GM21825 (cell line): ENCODE measurements around the gene GALNT14.

Experiments
- ATAC-seq: cut with Tn5 transposase; IDR thresholded peaks from one replicate; pipeline ENCODE4 v1.9.1; 2021; ENCODE audit warnings: mild to moderate bottlenecking, moderate library complexity; ENCODE audit not compliant: unreplicated experiment

Gene GALNT14

DNA sequence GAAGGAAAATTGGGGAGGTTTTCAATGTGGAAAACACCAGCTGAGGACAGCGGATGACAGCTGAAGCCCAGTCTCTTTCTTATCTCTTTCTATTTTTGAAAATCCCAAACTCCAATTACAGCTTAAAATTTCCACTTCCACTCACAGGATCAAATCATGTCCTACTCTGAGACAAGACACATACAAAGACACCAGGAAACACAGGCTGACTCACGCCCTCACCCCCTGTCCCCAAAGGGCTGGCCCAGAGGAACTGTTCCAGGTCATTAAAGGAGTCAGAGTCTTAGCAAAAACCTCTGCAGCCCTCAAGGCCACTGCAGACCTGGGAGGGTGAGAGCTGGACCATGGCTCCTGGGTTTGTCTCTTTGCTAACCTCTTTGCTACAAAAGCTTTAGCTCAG lies 187.9 kb downstream of the GALNT14 start:
- ATAC-seq: no peak

DNA sequence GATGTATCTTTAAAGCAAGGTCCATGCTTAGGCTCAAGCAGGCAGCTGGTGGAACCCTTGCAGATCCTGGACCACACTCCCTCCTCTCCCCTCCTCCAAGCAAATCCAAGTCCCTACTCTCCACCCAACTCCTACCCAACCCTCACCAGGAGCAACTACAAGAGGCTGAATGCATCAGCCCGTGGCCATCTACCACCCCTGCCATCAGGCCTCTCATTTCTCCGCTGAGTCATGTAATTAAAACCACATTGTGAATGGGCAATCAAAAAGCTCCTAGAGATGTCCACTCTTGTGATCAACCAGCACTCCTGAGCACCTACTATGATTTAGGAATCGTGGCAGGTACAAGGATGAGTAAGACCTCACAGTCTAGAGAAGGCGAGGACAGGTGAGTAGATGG lies 188.8 kb downstream of the GALNT14 start:
- ATAC-seq: no peak

DNA sequence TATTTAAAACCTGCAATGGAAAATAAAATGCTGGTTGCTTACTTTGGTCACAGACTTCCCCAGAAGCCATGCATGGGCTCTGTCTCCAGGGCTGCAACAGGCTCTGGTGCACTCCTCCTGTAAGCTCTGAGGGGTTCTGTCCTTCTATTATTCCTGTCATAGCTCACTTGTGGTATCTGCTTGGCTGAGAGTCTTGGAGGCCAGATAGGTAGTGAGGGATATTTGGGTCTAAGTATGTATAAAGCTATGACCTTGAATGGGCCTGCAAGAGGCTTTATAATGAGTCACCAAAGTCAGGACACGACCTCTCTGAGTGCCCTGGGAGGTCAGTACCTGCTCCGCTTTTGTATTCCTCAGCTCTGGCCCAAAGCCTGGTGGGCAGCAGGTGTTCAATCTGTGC lies 189.4 kb downstream of the GALNT14 start:
- ATAC-seq: no peak

DNA sequence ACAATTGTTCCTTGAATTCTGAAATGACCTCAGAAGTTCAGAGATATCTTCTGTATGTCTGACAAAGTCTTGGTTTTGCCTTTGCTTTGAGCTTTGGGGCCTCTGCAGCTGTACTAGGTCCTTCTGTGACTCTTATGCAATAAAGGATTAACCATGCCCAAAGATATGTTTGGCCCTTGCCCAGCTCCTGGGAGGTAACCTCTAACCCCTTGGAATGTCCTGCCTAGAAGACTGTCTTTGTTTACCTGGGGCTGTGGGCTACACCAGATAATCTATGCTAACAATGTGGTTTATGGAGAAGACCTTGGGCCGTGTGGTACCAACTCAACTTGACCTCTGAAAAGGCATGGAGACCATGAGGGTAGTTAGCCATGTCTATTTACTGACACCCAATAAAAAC lies 190.1 kb downstream of the GALNT14 start:
- no peak for ATAC-seq

DNA sequence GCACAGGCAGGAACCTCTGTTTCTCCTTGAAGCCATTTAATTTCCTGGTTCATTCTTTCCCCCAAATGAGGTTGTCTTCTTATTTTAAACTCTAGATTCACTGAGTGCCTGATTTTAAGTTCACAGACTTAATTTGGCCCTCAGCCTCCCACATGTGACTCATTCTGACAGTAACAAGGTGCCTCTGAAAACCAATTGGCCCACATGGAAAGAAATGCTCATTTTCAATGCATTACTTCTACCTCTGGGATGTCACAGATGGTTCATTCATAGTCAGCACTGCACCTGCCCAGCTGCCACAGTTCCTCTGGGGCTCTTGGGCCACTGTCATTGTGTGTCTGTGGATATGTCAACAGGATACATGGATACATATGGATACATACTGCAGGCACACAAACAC lies 190.6 kb downstream of the GALNT14 start:
- ATAC-seq: no peak

DNA sequence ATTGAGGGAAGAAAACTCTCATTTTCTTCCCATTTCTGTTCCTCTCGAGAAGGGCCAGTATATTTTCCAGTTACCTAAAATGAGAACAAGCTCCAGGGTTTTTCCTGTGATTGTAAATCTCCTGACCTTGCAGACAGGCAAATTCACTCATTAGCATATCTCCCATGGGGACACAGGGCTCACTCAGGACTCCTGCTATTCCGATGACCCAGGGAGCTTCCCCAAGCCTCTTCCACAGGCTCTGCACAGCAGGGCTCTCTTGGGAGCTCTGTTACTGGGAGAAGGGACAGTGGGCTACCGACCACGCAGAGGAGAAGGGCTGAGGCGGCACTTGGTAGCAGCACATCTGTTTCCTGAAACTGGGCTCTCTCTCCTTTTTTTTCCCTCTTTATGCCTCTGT lies 195.8 kb downstream of the GALNT14 start:
- no peak for ATAC-seq

DNA sequence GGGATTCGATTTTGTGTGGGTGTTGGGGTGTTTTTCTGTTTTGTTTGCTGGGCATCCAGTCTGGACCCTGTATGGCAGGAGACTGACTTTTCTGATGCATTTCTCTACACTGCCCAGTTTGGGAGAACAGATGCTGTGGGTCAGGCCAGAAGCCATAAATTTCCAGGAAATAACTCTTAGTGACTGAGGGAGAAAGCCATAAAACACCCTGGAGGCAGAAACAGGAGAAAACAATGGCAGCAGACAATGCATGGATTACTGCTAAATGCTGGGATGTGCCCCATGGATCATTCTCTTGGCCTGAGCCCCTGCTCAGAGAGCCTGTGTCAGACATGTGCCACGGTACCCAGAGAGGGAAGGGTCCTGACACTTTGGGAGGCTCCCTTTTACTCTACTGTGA lies 197.4 kb downstream of the GALNT14 start:
- no peak for ATAC-seq

DNA sequence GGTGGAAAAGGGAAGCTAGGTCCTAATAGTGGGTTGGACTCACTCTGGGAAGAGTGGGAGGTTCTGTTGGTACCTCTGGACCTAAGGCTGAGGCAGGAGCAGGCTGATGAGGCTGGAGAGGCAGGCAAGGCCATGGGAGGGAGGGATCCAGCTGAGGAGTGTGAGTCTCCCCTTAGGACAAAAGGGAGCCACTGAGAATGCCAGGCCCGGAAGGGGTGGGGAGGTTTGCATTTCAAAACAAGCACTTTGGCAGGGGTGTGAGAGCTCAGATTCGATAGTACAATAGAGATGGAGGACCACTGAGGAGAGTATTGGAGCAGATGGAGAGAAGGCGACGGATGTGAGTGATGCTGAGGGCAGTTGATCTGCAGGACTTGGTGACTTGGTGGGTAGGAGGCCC lies 198.9 kb downstream of the GALNT14 start:
- no peak for ATAC-seq

DNA sequence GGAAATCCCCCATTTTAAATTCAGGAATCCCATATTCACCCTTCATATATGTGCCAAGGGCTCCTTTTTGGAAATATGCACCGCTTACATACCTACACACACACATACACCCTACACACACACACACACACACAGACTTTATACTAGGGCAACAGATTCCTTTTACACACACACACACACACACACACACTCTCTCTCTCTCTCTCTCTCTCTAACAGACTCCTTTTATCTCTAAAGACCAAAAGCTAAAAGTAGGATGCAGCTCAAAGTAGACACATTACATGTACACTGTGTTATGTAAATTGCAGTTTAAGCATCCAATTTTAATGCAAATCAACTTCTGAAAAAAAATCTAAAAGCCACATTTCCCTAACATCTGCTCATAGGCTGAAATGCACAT lies 200.0 kb downstream of the GALNT14 start:
- ATAC-seq: no peak

DNA sequence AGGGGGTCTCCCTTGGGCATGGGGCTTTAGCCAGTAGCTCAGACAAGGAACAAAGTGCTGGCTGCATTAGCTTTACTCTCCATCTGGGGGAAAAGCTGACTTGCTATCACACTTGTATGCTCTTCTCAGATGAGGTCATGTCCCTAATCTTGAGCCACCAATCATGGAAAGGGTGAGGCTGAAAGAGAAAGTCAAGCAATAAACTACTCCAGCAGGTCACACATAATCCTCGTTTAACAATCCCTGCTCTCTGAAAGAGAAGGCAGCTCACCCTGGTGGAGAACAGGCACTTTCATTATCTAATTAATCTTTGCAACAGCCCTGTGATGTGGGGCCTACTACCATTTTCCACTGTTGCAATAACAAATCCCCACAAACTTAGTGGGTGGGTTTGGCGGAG lies 201.3 kb downstream of the GALNT14 start:
- no peak for ATAC-seq

DNA sequence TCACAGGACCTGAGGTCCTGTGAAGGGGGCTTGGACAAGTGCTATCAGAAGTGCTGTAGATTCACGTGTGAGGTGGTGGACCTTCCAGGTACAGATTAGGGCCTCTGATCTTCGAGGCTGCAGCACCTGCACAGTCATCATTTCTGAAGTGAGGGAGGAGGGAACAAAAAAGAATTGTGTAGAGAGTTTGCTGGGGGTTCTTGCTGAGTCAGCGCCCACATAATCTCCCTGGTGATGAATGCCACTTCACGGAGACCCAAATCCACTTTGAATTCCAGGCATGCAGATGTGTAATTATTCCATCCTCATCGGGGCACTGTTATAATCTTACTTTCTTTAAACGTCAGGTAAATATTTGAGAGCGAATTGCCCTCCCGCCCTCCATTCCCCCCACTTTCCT lies 202.4 kb downstream of the GALNT14 start:
- ATAC-seq: no peak

DNA sequence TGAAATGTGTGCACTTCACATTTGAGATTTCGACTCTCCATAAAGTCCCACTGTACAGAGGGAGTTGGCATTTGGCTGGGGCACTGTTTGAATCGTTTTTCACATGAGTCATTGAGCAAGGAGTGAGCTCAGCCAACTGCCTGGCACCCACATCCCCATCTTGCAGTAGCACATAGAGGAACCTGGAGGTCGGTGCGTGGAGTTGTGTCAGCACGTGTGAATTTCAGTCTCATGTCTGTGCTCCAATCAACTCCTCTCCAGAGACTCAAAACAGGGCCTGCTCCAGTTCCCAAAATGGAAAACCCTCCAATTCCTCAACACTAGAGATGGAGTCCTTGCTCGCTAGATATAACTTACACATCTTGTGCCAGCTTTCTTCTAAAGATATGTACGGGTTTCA lies 204.2 kb downstream of the GALNT14 start:
- ATAC-seq: no peak

DNA sequence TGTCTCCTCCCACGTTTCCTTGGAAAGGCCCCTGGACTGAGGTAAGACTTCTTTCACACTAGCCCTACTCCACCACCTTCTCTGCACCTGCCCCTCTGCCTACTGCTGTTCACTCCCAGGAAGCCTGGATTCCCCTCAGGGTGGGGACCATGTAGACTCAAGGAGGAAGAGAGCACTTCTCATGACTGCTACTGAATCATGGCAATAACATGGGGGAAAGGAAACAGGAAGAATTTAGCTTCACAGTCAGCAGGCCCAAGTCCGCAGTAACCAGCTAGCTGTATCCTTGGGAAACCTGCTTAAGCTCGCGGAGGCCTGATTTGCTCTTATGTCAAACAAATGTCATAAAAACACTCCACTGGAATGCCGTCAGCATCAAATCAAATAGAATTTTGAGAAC lies 204.7 kb downstream of the GALNT14 start:
- no peak for ATAC-seq

DNA sequence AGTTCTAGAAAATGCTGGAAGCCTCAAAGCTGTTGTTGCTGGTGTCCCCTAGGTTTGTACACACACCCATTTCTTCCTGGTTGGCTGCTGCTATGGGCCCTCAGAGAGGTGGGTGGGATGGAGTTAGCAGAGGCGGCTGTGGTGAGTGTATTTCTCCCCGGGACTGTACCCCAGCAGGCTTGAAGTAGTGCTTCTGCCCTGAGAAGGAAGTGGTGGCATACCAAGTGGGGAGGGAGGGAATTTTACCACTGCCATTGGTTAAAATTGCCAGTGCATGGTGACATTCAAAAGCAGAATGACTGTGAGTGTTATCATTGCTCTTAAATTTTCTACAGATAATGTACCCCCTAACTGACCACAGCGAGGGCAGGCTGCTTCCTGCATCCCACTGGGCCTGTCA lies 205.4 kb downstream of the GALNT14 start:
- ATAC-seq: no peak

DNA sequence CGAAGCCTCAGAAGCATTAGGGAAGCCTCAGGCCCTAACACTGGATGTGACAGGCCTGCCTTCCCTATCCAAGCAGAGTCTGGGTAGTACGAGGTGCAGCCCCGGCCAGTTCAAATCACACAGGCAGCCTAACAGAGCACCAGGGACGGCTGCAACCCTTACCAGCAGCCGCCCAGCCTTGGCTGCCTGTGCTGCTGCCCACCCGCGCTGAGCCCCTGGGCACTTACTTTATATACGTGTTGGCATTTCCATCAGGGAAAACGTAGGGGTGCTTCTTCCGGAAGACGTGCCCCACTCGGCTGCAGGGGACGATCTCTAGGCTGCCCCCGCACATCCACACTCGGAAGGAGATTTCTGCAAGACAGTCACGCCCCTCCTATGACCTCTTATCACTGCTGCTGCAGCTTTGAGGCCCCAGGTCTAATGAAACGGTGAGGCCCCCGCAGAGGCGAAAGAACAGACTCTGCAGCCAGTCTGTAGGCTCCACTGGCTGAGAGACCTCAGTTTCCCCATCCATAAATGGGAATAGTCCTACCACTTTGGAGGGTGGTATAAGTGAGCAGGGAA lies 206.3 kb downstream of the GALNT14 start:
- ATAC-seq: no peak

DNA sequence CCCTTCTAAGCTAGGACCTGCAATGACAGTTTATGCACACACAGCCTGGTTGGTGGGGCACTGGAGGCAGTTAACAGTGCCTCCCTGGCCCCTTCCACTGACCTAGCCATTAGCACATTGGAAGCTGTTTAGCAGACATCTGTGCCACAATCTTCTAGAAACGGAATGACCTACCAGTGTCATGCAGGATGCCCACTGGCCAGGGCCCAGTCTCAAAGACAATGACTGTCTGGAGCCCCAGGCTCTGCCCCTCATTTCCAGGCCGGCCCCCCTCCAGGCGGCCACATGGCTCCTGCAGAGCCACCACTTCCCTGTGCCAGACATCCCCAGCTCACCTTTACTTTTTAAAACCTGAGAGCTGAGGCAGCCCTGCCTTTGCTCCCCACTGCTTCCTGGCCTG lies 207.5 kb downstream of the GALNT14 start:
- ATAC-seq: no peak

DNA sequence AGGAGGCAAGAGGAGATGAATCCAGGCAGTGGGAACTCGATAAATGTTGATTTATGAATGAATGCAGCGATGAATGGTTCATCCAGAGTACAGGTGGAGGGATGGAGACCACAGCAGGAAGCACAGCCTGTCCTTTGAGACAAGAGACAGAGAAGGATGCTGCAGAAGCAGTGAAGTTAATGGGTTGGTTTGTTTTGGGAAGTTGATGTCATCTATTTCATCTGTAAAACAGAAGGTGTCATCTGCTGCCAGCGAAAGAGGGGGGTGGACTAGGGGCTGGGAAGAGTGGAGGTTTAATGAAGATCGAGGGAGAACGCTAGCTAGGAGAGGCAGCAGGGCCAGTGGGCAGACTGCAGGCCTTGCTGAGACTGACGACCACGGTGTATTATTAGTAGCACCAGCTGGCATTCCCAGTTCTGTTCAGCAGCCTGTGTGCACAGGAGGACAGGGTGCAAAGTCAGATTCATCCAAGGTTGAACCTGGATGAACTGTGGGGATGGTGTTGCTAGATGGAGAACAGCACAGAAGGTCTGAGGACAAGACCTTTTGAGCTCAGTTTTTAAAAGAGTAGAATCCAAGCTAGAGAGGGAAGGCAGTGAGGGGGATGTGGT lies 210.7 kb downstream of the GALNT14 start:
- ATAC-seq: no peak

DNA sequence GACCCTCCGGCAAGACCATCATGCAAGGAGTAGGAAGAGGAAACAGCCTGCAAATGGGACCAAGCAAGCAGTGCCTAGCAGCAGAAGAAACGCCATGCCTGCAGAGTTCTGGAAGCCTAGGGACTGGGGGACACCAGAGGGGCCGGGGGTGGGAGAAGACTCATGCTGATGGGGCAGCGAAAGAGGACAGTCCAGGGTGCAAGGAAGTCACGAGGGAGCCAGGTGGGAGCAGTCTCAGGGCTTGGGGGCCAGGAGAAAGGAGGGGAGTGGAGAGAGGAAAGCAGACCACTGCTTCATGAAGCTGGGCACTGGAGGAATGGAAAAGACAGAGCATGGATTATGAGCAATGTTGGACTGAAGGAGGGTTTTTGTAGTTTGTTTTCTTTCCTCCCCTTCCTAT lies 211.6 kb downstream of the GALNT14 start:
- no peak for ATAC-seq

DNA sequence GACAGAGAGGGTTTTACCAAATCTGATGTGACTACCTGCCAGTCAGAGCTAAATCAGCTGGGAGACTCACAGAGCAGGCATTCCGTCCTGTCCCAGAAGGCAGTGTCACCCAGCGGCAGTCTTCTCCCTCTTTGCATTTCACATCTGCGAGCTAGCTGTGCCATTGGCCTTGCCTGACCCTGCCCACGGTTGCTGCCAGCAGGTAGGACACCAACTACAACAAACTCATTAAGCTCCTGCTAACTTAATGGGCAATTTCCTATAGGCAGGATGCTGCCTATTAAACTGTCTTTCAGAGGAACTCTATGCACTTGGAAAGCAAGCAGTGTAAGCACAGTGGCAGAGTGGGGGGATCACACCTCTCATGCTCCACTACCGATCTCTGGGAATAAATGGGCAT lies 214.6 kb downstream of the GALNT14 start:
- ATAC-seq: no peak

DNA sequence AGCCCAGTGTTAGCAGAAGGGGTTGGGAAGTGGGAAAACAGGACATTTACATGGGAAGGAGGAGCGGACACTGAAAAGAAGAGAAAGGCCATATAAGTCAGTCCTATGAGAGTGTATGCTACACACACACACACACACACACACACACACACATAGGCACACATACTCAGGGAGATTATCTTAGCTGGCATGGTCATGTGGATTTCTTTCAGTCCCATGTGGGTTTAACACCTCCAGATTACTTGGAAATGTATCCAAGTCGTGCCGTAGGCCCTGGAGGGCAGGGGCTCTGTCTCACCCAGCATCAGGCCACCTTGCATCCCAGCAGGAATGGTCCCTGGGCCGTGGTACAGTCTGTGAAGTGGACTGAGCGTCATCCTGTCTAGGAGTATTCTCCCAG lies 217.7 kb downstream of the GALNT14 start:
- no peak for ATAC-seq

DNA sequence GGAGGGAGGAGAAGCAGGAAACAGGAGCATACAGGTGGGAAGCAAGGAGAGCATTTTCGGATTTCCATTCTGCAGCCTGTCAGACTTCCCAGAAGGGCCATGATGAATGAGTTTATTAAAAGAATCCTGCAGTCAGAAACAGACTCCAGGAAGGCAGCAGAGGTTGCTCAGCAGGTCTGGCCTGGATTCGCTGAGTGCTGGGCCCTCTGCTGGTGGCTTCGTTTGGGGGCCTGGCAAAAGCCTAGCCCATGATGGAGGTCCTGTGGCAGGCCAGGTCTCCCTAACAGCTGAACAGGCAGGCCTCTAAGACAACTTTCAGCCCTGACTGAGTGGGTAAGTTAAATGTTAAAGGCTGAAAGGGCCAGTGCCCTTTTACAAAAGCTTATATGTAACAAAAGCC lies 222.8 kb downstream of the GALNT14 start:
- ATAC-seq: no peak

DNA sequence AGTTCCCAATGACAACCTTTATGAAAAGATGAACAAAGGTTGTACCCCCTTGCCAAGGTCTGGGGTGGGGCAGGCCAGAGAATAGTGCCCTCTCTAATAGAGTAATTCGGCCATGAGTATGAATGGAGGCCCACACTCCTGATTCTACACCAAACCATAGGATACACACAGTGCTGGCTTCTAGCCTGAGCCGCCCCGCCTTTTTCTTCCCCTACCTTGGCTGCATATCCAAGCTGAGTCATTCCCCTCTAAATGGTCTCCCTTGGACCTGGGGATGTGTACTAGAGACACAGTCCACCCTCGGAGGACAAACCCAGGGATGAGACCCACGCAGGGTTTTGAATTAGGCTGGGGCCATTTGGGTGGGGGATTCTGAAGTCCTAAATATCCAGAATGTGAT lies 223.8 kb downstream of the GALNT14 start:
- ATAC-seq: no peak

DNA sequence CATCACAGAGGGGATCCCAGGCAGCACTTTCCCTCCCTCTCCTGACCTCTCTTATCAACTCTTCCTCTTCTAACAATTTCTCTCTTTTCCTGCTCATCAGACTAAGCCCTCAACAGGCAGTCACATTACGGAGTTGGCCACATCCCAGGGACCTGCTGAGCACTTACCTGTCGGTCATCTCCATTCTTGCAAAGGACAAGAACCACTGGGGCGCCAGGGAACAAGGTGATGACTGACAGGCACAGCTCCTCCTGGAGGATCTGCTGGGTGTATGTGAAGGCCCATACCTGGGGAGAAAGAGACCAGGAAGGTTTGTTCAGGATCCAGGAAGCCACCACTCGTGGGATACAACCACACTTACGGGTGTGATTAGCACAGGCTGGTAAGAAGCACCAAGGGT lies 226.2 kb downstream of the GALNT14 start:
- no peak for ATAC-seq
